ENCODE data around the gene TAF5L.

The TAF5L gene

DNA sequence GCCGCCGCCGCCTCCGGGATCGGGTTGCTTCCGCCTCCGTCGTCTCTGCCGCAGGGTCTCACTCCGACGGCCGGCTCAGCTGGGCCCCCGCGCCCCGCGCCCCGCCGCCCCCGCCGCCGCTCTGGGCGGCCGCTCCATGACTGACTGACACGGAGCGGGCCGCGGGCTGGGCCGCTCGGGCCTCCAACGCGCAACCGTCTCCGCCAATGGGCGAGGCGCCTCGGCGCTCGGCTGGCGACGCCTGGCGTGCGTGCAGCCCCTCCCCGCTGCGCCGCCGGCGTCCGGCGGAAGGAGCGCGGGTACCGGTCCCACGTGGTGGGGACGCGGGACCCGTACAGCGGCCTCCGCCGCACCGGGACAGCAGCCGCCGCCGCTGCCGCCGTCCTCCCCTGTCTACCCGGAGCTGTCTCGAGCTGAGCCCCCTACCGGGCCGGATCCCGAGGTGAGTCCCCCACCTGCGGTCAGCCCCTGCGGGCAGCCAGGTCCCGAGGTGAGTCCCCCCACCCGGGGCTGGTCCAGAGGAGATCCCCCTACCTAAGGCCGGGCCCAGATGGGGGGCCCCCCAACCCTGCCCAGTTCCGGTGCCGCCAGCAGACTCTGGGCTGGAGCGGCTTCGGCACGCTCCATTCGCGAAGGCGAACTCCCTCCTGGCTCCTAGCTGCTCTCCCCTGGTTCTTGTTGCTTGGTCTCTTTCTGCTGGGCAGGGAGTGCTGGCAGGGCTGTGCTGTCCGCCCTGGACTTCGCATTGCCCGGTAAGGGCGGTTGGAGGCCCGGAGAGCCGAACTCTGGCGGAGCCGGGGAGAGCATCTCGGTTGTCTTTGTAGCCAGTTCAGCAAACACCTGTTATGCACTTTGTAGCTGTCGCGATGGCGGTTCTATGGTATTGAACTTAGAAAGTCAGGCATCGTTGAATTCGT is at the start of gene TAF5L, which contains the start of gene URB2:
Gene TAF5L (minus strand): TSS at position 208 of the 917 bp plus-strand sequence. CDS start 11,640 bp downstream, outside the sequence.
Gene URB2 (plus strand): TSS at position 333 of the 917 bp plus-strand sequence. CDS start 1,387 bp downstream, outside the sequence.
- peak; percentile 65 for DNase-seq (ENCODE audit: low read depth)

DNA sequence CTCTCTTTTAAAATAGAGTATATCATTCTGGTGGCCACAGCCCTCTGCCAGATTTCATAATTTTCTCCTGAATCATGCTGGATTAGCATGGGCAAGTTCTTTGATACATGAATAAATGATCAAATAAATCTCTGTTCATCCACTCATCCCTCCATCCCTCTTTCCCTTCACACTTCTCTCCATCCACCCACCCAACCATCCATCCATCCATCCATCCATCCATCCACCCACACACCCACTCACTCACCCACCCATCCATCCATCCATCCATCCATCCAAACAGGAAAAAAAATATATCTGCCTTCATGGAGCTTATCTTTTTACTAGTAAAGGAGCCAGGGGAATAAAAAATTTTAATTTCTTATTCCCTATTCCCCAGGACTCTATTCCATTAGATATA is 49.5 kb upstream of the TAF5L start:
- no peak for DNase-seq (ENCODE audit: low read depth)

DNA sequence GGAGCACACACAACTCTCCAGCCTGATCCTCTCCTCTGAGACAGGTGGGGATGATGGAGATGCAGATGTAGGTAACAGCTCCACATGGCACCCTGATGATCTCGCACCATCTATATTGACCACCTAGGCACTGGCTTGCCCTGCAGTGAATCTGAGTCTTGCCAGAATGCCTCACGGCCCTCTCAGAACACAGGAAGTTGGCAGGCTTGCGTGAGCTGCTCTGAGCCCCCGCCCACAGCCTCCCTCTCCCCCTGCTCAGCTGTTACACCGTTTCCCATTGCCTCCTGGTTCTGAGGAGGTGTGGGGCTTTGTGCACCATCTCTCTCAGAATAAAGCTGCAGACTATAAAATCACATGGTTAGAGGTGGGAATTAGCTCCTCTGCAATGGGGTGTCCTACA is 48.1 kb upstream of the TAF5L start:
- no peak for DNase-seq (ENCODE audit: low read depth)

DNA sequence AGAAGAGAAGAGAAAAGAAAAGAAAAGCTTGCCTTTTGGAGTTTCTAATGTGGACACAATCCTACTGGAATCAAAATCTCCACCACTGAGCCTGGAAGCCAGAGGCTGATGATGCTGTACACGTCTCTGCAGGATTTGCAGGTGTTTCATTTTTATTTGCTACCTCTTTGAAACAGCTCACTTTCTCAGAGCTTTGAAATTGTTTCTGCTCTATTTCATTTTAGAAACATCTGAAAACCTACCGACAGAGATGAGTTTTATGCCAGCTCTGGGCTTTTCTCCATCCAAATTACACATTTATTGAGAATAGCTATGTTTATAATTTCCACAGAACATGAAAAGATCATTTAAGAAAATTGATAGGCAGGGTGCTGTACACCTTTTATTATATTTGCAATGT is 46.3 kb upstream of the TAF5L start:
- DNase-seq (ENCODE audit: low read depth): no peak

DNA sequence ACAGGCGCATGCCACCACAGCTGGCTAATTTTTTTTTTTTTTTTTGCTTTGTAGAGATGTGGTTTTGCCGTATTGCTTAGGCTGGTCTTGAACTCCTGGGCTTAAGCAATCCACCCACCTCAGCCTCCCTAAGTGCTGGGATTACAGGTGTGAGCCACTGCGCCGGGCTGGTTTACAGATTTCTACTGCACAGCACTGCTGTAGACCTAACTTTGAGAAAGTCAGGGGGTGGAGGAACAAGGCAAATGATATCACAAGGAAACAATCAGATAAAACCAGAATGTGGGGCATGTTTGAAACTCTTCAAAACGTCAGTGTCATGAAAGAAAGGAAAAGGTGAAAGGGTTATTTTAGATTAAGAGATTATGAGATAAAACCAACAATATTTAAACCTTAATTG is 45.4 kb upstream of the TAF5L start:
- no peak for DNase-seq (ENCODE audit: low read depth)

DNA sequence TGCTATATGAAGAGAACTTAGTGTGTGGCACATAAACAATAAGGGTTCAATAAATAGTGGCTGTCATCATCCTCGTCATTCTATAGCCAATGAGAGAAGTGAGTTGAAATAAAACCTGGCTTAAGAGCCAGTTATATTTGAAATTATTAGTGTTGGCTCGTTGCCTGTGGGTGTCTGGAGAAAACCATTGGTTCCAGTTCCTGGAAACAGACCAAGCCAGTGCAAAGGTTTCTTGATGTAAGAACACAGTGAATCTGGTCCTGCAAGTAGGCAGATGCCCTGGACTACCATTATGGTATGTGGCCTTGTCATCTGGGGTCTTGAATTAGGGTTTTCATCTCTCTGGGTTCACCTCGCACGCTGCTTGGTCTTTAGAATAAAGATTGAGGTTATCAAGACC is 43.4 kb upstream of the TAF5L start:
- no peak for DNase-seq (ENCODE audit: low read depth)

DNA sequence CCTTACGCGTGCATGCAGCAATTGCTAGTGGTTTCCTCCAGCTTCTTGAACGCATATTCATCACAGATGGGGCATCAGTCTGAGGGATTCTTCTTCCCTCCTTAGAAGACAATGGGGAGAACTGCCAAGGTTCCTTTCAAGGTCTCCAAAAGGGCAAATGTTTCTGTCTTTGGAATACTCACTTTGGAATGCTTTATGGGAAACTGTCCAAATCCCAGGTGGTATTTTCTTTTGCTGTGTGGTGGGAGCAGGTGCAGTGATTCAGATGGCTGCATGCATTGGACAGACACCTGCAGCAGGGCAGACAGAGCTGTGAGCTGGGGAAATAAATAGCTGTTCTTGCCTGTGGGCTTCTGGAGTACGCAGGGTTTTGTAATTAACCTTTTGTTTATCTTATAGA is 40.7 kb upstream of the TAF5L start:
- no peak for DNase-seq (ENCODE audit: low read depth)

DNA sequence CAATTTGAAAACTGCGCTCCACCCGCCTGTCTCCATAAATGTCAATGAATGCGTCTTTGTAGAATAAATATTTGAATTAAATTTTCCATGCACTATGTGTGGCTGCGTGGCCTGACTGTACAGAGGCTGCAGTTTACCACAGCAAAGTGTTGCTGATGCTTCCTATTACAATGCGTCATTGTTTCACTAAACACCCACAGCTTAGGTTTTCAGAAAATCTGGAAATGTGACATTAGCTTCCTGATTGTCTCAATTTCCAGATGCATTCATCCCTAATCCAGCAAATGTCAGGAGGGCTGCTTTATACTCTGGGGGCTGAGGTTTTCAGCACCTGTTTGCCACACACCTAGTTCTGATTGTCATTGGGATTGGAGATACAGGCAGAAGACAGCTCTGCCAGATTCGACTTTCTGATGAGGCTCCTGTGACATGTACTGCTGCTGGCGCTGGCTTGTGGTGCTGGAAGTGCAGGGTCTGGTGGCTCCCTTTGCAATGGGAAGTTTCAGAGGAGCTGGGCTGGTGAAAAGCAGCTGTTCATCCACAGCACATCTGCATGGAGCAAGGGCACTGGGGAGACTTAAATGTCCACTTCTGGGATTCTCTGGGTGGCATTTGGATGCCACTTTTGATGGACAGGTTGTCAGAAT is 40.1 kb upstream of the TAF5L start:
- no peak for DNase-seq (ENCODE audit: low read depth)

DNA sequence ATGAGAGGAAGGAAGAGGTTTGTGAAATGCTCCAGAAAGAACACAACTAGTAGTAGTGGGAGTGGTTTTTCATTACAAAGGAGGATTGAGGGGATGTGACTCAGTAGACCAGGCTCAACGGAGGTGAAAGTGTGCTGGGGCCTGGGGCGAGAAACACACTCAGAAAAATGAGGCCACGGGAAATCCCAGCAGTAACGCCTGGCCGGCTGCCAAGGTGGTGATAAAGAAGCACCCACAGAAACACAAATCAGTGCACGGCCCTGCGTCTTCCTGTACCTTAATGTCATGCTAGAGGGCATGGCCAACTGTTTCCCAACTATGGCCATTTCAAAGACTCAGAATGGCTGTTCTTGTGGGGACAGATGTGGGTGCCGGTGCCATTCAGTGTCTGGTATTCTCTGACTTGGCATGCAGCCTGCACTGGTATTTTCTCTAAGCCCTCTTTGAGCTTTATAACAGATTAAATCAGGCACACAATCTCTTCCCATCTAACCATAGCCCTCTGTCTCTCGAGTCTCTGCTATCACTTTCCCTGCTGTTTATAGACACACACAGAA is 38.3 kb upstream of the TAF5L start:
- peak; percentile 61 for DNase-seq (ENCODE audit: low read depth)

DNA sequence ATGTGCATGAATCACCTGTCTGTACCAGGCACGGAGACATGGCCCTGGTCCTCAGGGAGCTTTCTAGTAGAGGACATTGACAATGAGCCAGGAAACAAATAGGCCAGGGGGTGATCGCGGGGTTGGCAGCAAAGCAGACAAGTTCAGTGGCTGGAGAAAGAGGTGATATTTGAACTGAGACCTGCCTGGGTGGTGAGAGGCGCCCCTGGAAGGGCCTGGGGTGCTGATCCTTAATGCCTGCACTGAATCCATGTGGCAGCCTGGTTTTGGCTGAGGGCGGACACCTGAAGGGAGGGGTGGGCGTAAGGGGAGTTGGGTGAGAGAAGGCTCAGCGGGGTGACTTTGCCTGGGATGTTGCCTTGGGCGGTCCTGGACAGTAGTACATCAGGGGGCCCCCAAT is 36.0 kb upstream of the TAF5L start:
- no peak for DNase-seq (ENCODE audit: low read depth)

DNA sequence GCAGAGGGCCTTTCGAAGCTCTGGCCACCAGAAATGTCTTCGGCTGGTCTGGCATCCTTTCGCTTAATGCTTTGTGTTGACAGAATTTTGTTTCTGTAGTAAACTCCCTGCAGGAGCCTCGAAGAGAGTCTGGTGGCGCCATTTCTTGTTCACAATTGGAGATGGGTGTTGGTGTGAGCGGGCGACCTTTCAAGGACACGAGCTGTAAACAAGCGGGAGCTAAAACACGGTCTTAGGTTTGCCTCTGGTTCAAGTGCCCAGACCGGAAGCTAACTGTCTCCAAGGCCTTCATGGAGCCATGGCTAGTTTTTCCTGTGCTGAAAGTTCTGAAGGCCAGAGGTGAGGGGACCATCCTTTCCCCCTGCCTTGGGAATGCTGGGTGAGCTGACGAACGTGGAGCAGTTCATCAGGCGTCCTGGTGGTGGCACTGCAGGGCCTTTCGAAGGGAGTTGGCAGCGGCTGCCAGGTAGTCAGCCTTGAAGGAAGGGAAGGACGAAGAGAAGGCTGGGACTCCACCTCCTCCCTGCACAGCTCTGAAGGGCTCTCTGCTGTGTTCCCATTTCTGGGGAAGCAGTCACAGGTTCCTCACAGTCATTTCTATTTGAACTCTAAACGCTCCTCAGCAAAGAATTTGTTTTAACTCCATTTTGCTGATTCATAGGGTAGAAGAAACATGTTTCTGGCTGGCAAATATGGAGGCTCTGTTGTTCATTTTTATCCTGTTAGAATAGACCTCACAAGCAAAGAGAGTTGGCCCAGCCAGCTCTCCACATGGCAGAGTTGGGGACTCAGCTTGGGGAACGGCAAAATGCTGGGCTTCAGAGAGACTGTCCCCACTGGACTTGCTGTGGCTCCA is 35.3 kb upstream of the TAF5L start:
- DNase-seq (ENCODE audit: low read depth): peak; percentile 55

DNA sequence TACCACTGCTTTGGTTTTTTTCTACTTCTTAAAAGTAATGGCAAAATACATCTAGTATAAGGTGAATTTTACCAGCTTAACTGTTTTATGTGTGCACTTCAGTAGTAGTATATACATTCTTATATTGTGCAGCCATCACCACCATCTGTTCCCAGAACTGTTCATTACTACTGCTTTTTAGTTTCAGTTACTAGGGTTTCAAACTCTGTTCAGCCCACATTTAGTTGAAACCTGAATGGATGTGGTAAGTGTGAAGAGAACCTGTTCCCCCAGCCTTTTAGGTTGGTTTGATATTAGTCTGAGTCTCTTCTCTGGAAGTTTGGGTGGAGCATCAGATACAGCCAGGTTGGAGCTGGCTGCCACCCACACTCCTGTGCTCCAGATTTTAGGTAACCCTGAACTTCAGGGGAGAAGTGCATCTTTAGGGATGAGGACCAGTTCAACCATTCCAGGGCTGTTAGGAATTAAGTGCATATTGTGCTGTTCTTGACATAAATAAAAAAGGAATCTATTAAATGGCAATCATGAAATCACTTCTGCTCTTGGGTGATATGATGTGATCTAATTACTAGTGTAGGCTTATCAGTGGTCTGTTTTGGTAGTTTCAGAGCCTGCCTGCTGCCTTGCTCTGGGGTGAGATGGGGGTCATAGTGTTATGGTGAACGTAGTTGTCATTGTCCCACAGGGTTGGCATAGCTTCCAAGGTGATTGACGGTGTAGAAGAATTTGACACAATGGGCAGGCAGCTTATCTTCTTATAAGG is 32.3 kb upstream of the TAF5L start:
- DNase-seq (ENCODE audit: low read depth): no peak

DNA sequence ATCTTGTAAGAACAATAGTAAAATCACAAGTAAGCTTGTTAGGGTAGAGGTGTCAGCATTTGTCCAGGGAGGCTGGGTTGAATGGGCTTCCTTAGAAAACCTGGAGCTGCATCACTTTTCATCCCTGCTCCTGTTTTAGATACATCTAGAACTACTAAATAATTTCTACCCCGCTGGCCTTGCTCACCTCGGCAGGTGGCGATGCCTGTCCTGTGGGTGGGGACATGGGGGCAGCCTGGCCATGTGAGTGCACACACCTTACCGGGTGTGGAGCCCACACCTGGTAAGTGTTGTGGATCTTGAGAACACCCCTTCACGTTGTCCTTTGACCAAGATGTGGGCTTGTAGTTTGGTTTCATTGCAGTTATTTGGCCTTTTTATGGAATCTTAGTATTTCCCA is 29.9 kb upstream of the TAF5L start:
- DNase-seq (ENCODE audit: low read depth): no peak

DNA sequence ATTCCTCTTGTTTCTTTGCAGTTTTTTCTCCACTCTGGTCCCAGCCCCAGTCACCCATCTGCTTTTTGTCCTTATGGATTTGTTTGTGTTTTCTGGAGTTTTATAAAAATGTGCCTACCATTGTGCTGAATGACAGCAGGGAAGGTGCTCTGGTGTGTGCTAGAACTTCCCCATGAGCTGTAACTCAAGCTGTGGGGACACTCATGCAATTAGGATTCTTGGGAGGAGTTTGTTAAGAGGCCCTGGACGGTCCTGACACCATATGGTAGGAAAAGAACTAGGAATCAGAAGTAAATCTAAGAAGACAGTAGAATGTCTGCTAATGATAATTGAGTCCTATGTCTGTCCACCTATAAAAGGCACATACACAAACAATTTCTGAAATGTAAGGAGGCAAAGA is 27.5 kb upstream of the TAF5L start:
- no peak for DNase-seq (ENCODE audit: low read depth)

DNA sequence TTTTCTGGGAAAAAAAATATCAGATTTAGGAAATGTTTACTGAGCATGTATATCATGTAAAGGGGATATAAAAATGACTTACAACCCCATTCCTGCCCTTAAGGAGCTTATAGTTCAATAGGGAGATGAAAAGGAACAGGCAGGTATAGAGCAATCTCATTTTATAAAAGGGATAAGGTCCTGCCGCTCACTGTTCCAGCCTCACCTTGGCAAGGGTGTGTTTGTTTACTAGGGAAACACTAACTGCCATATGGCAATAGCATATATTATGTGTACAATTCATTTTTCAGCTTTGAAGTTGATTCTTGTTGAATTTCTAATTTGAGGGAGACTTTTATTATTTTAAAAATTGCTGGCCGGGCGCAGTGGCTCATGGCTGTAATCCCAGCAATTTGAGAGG is 25.6 kb upstream of the TAF5L start:
- DNase-seq (ENCODE audit: low read depth): no peak

DNA sequence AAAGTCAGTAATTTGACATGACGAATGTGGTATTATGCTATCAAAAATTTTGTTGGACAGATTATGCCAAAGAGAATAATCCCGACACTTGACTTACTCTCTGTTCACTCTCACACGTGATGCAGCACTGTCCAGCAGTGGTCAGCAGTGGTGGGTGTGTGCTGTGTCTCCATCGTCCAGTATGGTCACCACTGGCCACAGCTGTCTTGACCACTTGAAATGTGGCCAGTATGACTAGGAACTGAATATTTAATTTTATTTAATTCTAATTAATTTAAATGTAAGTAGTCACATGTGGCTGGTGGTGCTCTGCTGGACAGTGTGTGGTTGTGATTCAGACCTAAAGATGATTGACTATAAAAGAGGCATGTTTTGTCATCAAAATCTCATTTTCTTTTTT is 24.1 kb upstream of the TAF5L start:
- no peak for DNase-seq (ENCODE audit: low read depth)

DNA sequence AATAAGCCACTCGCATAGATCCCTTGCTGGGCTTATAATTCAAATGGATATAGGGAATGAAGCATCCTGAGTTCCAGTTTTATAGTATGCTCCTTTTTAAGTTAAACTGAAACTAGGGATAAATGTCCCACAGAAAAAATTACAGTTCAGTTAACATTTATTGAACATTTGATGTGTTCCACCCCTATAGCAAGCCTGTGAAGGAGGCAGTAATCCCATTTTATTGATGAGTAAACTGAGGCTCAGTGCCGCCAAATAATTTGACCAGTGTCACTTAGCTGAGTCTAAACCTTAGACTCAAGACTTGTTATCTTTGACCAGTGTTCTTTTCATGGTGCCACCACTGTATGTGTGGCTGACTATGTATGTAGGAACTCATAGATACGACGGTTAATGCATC is 22.5 kb upstream of the TAF5L start:
- DNase-seq (ENCODE audit: low read depth): no peak

DNA sequence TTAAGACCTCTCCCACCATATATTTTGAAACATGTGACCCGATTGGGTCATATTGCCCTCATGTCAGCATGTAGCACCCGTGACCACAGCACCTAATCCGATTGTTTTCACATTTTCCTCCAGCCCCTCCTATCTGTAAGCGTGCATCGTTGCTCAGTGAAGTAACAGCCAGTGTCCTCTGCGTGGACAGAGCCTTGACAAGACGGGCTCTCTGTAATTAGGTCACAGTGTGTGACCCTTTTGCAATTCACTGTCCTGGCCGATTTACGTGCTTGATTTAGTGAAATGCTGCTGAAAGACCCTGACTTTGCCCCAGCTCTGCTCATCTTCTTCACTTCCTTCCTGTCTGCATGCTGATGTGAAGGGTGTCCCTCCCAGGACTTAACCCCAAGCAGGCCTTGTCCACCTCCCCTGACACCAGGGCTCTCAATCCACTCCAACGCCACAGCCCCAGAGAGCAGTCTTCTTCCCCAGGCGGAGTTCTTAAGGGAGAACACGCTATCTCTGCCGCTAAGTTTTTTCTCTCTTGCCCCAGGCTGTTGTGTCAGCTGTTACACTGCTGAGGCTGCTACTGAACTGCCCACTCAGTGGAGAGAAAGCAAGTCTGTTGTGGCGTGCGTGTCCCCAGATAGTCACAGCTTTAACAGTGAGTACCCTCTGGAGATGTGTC is 19.5 kb upstream of the TAF5L start:
- no peak for DNase-seq (ENCODE audit: low read depth)

DNA sequence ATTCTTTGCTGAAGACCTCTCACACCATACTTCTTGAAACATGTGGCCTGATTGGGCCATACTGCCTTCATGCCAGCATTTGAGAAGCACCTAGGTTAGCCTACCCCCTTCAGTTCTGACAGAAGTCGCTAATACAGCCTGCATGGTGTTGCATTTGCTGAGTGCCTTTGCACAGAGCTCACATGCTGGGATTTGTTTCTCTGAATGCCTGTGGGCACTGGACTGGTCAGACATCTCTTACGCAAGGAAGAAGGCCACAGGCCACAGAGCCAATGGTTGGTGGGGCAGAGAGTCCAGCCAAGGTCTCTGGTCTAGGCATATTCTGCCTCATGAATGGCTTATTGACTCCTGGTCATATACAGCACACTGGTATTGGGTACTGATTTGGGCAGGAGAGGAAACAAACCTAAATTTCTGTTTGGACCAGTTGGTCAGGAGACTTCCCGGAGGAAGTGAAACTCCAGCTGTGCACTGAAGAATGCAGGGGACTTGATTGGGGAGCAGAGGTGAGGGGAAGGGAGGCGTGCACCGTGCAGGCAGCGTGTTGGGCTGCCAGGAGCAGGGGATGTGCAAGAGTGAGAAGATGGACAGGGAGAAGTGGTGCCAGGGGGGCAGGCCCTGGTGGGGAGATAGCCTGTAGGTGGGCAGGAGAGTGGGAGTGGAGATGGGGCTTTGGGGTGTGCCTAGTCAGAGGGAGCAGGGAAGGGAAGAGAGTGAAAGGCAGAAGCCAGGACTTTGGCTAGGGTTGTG is 18.2 kb upstream of the TAF5L start:
- DNase-seq (ENCODE audit: low read depth): no peak

DNA sequence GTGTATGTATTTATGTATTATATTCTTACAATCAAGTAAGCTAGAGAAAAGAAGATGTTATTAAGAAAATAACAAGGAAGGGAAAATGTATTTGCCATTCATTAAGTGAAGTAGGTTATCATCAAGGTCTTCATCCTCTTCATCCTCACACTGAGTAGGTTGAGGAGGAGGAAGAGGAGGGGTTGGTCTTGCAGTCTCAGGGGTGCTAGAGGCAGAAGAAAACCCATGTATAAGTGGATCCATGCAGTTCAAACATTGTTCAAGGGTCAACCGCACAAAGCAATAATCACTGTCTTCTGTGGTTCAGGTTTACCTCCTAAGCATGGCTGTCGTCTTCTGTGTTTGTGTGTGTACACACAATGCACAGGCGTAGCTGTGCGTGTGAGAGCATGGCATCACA is 17.0 kb upstream of the TAF5L start:
- no peak for DNase-seq (ENCODE audit: low read depth)
